HG03108 (cell line): ENCODE data around the gene UTS2B.
A peak's percentile ranks its signal among the peaks of the same experiment; 100 is the strongest.

Experiments used
- ATAC-seq: cut with Tn5 transposase; IDR thresholded peaks from one replicate; pipeline ENCODE4 v1.9.1; 2021; ENCODE audit warnings: moderate library complexity; ENCODE audit not compliant: unreplicated experiment

UTS2B gene

GRCh38 chr3:191328383-191328961 is 1.9 kb downstream of the UTS2B start:
- no peak for ATAC-seq

- no peak for ATAC-seq
These were observed 2.8 kb downstream of the UTS2B start for GRCh38 chr3:191327526-191327925.

- ATAC-seq, result no peak
These were observed 5.4 kb downstream of the UTS2B start for GRCh38 chr3:191324936-191325335.

- no peak for ATAC-seq
These were observed 9.1 kb downstream of the UTS2B start for GRCh38 chr3:191321019-191321767.

DNA sequence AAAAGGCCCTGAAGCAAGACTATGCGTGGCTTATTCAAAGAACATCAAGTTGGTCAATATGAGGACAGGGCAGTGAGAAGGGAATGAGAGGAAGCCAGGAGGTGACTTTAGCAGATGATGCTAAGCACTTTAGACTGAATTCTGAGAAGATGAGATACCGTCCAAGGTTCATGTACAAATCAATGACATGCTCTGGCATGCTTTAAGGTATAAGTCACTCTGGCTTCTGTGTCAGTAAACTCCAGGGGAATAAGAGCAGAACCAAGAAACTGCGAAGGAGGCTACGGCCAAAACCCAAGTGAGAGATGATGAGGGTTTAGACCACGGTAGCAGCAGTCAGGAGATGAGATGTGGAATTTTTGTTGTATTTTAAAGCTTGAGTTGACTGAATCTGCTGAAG is 10.0 kb downstream of the UTS2B start:
- no peak for ATAC-seq

DNA sequence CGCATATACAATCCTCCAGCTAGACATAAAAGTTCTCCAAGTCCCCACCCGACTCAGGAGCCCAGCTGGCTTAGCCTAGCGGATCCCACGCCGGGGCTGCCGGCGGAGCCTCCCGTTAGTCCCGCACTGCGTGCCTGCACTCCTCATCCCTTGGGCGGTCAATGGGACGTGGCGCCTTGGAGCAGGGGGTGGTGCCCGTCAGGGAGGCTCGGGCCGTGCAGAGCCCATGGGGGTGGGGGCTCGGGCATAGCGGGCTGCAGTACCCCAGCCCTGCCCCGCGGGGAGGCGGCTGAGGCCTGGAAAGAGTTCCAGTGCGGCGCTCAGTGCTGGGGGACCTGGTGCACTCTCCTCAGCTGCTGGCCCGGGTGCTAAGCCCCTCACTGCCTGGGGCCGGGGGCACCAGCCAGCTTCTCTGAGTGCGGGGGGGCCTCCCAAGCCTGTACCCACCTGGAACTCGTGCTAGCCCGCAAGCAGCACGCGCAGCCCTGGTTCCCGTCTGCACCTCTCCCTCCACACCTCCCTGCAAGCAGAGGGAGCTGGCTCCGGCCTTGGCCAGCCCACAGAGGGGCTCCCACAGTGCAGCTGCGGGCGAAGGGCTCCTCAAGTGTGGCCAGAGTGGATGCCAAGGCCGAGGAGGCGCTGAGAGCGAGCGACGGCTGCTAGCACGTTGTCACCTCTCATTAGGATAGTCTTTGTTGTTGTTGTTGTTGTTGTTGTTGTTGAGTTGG is 13.3 kb downstream of the UTS2B start:
- no peak for ATAC-seq

- ATAC-seq, result no peak
These were observed 16.1 kb downstream of the UTS2B start for GRCh38 chr3:191314109-191314728.

DNA sequence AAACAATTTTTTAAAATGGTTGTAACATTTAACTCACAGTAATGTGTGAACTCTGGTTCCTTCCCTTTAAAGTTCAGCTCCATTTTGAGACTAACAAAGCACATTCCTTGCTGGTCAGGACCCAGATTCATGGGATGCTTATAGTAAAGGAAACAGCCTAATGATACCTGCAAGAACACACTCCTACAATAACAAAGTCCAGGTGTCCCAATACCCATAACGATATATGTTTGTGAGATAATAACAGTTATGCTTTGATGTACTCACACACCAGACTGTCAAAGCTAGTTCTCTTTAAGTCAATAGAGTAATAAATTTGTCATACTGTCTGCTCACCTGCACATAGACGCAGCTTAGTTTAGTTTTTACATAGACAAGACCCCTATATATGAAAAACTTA is 17.0 kb downstream of the UTS2B start:
- ATAC-seq, result no peak

- ATAC-seq, result no peak
These were observed 23.0 kb downstream of the UTS2B start for GRCh38 chr3:191307341-191307740.

- ATAC-seq, result no peak
These were observed 23.9 kb downstream of the UTS2B start for GRCh38 chr3:191306428-191306827.

DNA sequence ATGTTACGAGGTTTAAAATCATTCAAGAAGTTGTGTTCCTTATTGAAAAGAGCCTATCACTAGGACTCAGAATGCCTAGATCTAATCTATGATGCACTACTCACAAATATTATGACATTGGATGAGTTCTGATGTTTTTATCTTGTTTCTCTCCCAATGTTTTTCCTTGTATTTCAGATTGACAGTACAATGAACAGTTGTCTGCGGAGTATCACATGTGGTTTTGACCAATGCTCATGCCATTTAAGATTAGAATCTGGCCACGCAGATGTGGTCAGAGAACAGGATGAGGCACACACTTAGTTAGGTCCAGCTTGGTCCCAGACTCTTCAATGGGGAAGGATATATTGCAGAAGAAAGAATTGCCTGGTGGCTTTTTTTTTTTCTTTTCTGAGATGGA is 26.7 kb downstream of the UTS2B start:
- ATAC-seq, result no peak

DNA sequence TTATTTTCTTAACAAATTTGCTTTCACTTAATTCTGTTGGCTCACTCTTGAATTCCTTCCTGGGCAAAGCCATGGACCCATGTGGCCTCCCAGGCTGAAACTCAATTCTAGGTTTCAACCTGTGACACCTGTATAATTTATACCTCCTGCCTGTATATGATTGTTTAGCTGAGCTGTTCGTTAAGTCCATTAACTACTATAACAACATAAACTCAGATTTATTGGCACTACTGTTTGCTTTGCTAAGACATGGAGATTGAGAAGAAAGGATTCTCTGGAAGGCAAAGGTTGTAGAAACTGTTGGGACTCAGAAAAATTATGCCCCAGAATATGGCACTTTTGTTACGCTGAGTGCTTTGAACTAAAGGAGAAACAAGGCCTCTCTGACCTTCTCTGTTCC is 27.9 kb downstream of the UTS2B start:
- ATAC-seq, result no peak

DNA sequence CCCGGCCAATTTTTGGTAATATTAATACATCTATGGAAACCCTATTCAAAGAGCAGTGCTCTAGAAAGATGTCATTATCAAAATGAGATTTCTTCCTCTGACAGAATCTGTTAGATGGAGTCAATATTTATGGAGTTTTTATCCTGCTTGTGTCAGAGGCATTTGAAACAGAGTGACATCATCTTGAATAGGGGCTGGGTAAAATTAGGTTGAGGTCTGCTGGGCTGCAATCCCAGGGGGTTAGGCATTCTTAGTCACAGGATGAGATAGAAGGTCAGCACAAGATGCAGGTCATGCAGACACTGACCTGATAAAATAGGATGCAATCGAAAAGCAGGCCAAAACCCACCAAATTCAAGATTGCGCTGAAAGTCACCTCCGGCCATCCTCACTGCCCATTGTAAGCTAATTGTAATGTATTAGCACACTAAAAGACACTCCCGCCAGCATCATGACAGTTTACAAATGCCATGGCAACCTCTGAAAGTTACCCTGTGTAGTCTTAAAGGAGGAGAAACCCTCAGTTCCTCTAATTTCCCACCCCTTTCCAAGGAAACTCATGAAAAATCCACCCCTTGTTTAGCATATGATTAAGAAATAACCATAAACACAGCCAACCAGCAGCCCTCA is 28.4 kb downstream of the UTS2B start:
- no peak for ATAC-seq

GRCh38 chr3:191301017-191301416 is 29.3 kb downstream of the UTS2B start:
- peak; percentile 63 for ATAC-seq

DNA sequence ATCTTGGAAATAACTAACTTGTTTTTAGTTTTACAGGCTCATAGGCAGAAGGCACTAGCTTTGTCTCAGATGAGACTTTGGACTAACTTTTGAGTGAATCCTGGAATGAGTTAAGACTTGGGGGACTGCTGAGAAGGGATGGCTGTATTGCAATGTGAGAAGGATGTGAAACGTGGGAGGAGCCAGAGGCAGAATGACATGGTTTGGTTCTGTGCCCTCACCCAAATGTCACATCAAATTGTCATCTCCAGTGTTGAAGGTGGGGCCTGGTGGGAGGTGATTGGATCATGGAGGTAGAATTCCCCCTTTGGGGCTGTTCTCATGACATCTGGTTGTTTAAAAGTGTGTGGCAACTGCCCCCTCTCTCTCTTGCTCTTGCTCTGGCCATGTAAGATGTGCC is 29.9 kb downstream of the UTS2B start:
- no peak for ATAC-seq

- ATAC-seq, result no peak
These were observed 31.5 kb downstream of the UTS2B start for GRCh38 chr3:191298846-191299245.

DNA sequence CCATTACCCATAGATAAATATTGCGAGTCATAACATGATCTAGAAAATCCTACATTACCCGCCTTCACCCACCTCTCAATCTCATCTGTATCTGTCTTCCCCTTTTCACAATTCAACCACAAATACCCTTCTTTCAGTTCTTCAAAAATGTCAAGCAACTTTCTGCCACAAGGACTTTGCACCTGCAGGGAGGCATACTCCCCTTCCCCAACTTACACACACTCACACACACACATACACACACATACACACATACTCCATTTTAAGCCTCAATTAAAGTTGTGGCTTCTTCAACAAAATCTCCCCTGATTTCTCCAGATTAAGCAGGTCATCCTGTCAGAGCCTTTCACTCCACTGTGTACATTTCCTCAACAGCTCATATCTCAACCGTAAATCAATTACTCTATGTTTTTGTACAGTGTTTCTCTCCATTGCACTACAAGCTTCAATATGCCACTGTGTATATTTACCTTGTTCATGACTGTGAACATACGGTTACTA is 34.2 kb downstream of the UTS2B start:
- ATAC-seq, result peak; percentile 85

GRCh38 chr3:191294291-191294690 is 36.0 kb downstream of the UTS2B start:
- no peak for ATAC-seq

GRCh38 chr3:191292243-191293015 is 37.9 kb downstream of the UTS2B start:
- ATAC-seq, result no peak

DNA sequence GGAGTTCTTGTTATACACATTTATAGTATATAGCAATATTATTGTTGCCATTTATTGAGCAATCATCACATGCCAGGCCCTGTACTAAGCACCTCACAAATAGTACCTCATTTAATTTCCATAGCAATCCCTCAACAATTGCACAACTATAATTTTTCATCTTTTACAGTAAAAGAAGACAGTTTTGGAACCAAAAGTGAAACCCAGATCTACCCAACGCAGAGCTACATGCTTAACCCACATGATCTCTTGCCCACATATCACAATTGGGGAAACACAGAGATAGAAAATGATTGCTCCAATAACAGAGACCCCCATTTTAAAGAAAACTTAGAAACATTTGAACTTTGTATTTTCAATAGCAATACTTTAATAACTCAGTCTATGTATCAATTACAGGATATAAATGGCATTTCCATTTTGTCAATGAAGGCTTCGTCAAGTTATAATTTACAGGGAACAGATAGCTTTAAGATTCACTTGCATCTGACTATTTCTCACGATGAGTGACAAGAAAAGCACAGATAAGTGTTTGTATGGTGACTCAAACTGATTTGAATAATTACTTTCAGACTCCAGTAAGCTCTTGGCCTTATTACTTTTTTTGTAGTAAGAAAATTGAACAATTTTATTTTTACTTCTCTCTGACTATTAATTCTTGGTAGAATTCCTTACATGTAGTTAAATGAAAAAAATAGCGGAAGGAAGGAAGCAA is 39.9 kb downstream of the UTS2B start:
- ATAC-seq, result peak; percentile 79
